ENCODE data around the gene ZNF618.

ZNF618 gene

DNA sequence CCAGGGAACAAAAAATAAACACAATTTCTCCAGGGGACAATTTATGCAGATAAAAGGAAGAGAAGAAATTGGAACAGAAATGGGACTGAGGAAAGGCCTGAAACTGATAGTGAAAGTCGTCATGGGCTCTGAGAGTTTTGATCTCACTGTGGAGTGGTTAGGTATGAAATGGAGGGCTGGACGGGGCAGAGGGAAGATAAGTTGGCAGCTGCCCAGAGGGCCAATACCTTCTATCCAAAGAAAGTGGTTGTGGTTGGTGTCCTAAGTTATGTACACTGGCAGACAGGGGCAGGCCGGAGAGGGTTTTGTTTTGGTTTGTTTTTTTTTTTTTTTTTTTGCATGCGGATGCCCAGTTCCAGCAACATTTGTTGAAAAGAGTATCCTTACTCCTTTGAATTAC, 46.1 kb downstream of the ZNF618 start:
- no peak for DNase-seq (ENCODE audit: low spot score)
- TF ChIP-seq, protein P1, sequence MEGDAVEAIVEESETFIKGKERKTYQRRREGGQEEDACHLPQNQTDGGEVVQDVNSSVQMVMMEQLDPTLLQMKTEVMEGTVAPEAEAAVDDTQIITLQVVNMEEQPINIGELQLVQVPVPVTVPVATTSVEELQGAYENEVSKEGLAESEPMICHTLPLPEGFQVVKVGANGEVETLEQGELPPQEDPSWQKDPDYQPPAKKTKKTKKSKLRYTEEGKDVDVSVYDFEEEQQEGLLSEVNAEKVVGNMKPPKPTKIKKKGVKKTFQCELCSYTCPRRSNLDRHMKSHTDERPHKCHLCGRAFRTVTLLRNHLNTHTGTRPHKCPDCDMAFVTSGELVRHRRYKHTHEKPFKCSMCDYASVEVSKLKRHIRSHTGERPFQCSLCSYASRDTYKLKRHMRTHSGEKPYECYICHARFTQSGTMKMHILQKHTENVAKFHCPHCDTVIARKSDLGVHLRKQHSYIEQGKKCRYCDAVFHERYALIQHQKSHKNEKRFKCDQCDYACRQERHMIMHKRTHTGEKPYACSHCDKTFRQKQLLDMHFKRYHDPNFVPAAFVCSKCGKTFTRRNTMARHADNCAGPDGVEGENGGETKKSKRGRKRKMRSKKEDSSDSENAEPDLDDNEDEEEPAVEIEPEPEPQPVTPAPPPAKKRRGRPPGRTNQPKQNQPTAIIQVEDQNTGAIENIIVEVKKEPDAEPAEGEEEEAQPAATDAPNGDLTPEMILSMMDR (IDR thresholded peaks at IDR 0.05; ENCODE audit: extremely low read depth, missing control alignments) = no peak

DNA sequence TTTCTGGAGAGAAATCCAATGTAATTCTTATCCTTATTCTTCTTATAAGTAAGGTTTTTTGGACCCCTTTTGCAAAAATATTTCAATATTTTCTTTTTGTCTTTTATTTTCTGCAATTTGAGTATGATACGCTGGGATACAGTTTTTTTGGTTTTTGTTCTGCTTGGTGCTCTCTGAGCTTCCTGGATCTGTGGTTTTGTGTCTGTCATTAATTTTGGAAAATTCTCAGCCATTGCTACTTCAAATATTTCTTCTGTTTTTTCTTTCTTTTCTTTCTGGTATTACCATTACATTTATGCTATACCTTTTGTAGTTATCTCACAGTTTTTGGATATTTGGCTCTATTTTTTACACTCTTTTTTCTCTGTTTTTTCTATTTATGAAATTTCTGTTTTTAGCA, 50.1 kb downstream of the ZNF618 start:
- no peak for DNase-seq (ENCODE audit: low spot score)
- TF ChIP-seq, protein P1 (IDR thresholded peaks at IDR 0.05; ENCODE audit: extremely low read depth, missing control alignments) = no peak

DNA sequence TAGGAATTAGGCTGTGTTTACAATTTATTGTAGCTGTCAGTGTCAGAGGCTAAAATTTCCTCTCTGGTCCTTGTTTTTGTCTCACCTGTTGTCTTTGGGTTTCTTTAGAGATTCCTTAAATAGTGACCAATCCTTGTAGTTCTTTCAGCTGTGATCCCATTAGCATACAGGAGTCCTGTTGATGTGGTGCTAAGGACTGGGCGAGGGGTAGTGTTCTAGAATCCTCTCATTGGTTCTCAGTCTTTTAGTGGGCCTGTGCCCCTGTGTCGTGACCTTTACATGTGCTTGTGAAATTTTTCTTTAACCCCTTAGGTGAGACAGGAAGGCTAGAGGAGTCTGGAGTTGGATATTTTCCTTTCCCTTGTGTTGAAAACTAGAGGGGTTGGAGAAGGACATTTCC, 51.2 kb downstream of the ZNF618 start:
- no peak for DNase-seq (ENCODE audit: low spot score)
- TF ChIP-seq, protein P1 (IDR thresholded peaks at IDR 0.05; ENCODE audit: extremely low read depth, missing control alignments) = no peak

DNA sequence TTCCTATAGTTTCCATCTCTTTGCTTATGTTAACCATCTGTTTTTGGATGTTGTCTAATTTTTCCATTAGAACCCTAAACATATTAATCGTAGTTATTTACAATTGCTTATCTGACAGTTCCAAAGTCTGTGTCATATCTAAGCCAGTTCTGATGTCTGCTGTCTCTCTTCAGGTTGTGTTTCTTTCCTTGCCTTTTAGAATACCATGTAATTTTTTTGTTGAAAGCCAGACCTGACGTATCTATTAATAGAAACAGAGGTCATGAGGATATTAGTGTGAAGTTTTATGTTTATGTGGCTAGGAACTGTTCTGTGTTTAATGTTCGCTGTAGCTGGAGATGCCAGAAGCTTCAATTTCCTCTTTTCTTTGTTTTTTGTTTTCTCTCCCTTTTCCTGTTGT, 52.2 kb downstream of the ZNF618 start:
- TF ChIP-seq, protein P1 (IDR thresholded peaks at IDR 0.05; ENCODE audit: extremely low read depth, missing control alignments) = no peak
- DNase-seq (ENCODE audit: low spot score) = no peak

DNA sequence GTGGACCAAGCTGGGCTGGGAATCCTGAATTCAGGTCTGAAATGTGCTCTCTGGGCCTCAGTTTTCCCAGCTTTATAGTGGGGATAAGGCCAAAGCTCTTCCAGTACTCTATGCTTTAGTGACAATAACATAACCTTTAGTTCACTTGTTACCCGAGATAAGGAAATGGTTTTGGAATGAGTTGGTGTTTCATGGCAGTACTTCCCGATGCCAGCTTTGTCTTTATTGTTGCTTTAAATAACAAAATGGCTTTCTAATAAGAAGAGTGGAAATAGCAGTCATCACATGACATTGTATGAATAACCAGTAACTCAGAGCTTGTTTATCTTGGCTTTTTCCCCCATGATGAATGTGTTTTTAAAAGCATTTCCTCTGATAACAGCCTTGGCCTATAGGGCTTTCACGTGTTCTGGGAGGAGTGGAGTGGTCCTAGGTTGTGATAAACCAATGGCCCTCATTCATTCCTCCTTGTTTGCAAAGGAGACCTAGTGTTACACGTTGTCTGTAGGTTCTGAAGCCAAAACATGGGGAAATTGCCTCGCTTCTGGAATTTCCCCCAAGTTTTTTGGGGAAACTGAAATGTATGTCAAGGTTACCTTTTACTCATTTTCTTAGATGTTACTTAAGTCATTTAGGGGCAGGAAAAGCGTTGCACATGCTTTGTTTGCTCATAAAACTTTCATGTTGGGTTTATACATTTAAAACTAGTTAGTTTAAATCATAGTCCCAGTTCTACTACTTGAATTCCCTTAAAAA, 53.7 kb downstream of the ZNF618 start:
- no peak for DNase-seq (ENCODE audit: low spot score)
- TF ChIP-seq, protein P1 (IDR thresholded peaks at IDR 0.05; ENCODE audit: extremely low read depth, missing control alignments) = no peak

DNA sequence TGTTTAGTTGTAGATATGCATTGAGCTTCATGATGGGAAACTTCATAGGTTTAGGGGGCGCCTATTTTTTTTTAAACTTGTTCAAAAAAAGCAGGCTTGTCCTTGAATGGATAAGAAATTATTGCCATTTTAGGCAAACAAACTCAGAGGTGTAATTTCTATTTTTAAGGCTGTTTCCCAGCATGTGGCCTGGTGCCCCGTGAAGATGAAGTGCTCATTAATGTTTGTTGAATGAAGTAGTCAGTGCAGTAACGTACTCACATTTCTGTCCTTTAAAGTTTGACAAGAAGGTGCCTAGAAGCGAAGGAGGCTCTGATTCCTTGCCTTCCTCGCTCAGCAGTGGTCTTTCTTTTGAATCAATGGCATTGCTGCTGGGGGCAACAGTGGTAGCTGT, 54.3 kb downstream of the ZNF618 start:
- TF ChIP-seq, protein P1 (IDR thresholded peaks at IDR 0.05; ENCODE audit: extremely low read depth, missing control alignments) = no peak
- no peak for DNase-seq (ENCODE audit: low spot score)

DNA sequence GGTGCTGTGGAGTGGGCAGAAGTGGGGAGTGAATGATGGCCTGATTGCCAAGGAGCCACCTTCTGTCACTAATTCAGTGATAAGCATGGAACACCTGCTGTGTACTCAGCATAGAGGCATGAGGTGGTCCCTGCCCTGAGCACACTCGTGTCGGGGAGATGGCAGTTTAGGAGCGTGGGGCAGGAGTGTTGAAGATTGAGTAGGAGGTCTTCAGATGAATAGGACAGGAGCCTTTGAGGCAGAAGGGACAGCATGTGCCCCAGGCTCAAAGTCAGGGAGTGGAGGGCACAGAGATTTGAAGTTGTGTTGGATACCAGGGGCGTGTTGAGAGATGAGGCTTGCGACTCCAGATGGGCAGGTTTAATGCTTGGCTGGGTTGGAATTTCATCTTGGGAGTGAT, 55.0 kb downstream of the ZNF618 start:
- DNase-seq (ENCODE audit: low spot score) = no peak
- TF ChIP-seq, protein P1 (IDR thresholded peaks at IDR 0.05; ENCODE audit: extremely low read depth, missing control alignments) = no peak

Measured in GM20000 (cell line).